ENCODE data around the gene ME2.

DNA sequence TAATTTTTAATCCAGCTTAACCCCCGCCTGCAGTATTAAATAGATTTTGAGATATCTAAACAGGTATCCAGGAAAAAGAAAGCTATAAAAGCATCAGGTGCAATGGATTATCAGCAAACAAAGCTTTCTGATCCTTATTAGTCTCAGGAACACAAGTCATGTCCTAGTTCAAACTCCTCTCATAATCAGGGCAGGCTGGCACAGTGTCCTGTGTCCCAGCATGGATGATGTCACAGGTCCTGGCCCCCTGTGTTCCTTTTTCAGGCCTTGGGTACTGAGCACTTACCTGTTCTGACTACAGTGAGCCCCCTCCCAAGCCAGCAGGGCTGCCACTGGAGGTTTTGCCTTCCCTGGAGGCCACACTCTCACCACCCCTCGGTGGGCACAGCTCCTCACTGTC lies 39.6 kb upstream of the ME2 start:
- TF ChIP-seq, protein P1, sequence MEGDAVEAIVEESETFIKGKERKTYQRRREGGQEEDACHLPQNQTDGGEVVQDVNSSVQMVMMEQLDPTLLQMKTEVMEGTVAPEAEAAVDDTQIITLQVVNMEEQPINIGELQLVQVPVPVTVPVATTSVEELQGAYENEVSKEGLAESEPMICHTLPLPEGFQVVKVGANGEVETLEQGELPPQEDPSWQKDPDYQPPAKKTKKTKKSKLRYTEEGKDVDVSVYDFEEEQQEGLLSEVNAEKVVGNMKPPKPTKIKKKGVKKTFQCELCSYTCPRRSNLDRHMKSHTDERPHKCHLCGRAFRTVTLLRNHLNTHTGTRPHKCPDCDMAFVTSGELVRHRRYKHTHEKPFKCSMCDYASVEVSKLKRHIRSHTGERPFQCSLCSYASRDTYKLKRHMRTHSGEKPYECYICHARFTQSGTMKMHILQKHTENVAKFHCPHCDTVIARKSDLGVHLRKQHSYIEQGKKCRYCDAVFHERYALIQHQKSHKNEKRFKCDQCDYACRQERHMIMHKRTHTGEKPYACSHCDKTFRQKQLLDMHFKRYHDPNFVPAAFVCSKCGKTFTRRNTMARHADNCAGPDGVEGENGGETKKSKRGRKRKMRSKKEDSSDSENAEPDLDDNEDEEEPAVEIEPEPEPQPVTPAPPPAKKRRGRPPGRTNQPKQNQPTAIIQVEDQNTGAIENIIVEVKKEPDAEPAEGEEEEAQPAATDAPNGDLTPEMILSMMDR (IDR thresholded peaks at IDR 0.05), result no peak
- no peak for TF ChIP-seq ZFX (IDR thresholded peaks at IDR 0.05; ENCODE audit: borderline replicate concordance)
